Brain microvascular endothelial cell (primary cell): ENCODE measurements around the gene TLN1.

Experiments used
- DNase-seq: peaks from one replicate; pipeline ENCODE4 v3.0.0-alpha.2; 2020
- H3K27ac ChIP-seq: fragments of 250-450 bp; sonication (Bioruptor Pico); 2 replicates; pipeline ENCODE4 v1.5.1; 2020; ENCODE audit warnings: mild to moderate bottlenecking, moderate library complexity
- H3K27me3 ChIP-seq: fragments of 250-450 bp; sonication (Bioruptor Pico); replicated peaks from 2 replicates; pipeline ENCODE4 v1.5.1; 2020; ENCODE audit warnings: mild to moderate bottlenecking
- H3K36me3 ChIP-seq: fragments of 250-450 bp; sonication (Bioruptor Pico); replicated peaks from 2 replicates; pipeline ENCODE4 v1.5.1; 2020; ENCODE audit warnings: mild to moderate bottlenecking
- H3K4me3 ChIP-seq: 2 replicates; pipeline ENCODE4 v1.5.1; 2011; ENCODE audit warnings: low read depth, mild to moderate bottlenecking, control low read depth, low read length, moderate library complexity
- CTCF ChIP-seq: IDR thresholded peaks from 2 replicates; pipeline ENCODE4 v1.5.1; 2011; ENCODE audit warnings: low read depth, mild to moderate bottlenecking, moderate library complexity, low read length, control low read depth, inconsistent platforms; ENCODE audit errors: missing control alignments
- in situ Hi-C: cut with HindIII; loops from 2 replicates; pipeline ENCODE4 v1.10.0; 2017; ENCODE audit warnings: low sequenced_read_pairs, low pct_ligation_motif_present

TLN1 gene

DNA sequence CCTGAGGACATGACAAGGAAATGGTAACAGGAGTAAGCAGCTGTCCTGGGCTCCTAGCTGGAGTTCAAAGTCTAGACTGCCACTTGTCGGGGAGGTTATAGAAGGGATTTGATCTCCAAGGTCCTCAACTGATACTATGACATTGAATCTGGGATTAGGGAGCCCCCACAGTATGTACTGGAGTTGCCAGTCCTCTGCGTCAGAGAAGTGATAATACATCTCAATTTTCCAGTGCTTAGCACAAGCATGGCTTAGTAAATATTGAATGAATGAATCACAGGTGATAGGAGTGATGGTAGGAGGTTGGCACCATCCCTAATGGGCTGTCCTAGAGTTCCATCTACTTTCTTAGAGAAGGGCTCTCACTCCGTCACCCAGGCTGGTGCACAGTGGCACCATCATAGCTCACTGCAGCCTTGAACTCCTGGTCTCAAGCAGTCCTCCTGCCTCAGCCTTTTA lies 36.0 kb downstream of the TLN1 start:
- TF ChIP-seq CTCF: no peak

GRCh38 chr9:35691757-35692301 lies 40.2 kb downstream of the TLN1 start:
- H3K36me3 ChIP-seq: peaks cover 36% of the 10 kb centered on the region
- H3K27me3 ChIP-seq: no peaks in the 10 kb centered on the region
- H3K4me3 ChIP-seq: no peak overlapping the region
- H3K27ac ChIP-seq: peak overlapping the region; percentile 79
- TF ChIP-seq CTCF: no peak
- no peak for DNase-seq
- in situ Hi-C loops: no loop called here

More for the DNA sequence above, 36.0 kb downstream of the TLN1 start:
- Histone ChIP-seq H3K36me3 (peaks cover 58% of the 10 kb centered on the region), H3K4me3 (no peak overlapping the region), H3K27me3 (no peaks in the 10 kb centered on the region), H3K27ac (peak overlapping the region; percentile 20)
- no peak for DNase-seq
- in situ Hi-C loops: no loop called here

- peak overlapping the region; percentile 79 for H3K27ac ChIP-seq
- TF ChIP-seq CTCF: no peak
- H3K36me3 ChIP-seq: peaks cover 33% of the 10 kb centered on the region
- no peaks in the 10 kb centered on the region for H3K27me3 ChIP-seq
- peak overlapping the region; percentile 90 for H3K4me3 ChIP-seq
- in situ Hi-C loops: no loop called here
- DNase-seq: no peak
Measured at GRCh38 chr9:35691334-35691650, 40.7 kb downstream of the TLN1 start.

GRCh38 chr9:35690614-35691333 lies 41.2 kb downstream of the TLN1 start:
- peak; percentile 79 for DNase-seq
- in situ Hi-C loops: no loop called here
- H3K36me3 ChIP-seq: peaks cover 33% of the 10 kb centered on the region

DNA sequence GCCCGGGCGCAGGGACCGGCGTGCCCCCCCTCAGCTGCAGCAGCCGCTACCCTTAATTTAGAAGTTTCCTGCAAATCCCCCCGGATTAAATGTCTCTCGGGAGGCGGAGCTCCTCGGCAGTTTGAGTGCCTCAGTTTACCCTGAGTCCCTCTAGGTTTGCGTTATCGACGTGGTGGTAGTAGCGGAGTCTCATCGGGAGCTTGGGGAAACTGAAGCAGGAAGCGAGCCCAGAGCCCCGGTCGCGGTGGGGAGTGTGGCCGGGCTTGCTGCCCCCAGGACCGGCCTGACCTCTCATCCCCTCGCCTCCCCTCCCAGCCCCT lies 41.7 kb downstream of the TLN1 start:
- Histone ChIP-seq H3K4me3 (peak overlapping the region; percentile 90), H3K36me3 (peaks cover 33% of the 10 kb centered on the region), H3K27me3 (no peaks in the 10 kb centered on the region), H3K27ac (peak overlapping the region; percentile 79)
- in situ Hi-C loops: no loop called here
- no peak for TF ChIP-seq CTCF
- DNase-seq: no peak

More at GRCh38 chr9:35690614-35691333, 41.2 kb downstream of the TLN1 start:
- Histone ChIP-seq H3K27ac (peak overlapping the region; percentile 79), H3K27me3 (no peaks in the 10 kb centered on the region), H3K4me3 (peak overlapping the region; percentile 90)
- TF ChIP-seq CTCF: no peak
